ENCODE data around the gene RAD51B.
"Not testable (repeated sequence)": the region's sequence is repeated elsewhere in the genome, so short reads cannot be mapped to it uniquely, and the experiment has no call there.

The RAD51B gene

DNA sequence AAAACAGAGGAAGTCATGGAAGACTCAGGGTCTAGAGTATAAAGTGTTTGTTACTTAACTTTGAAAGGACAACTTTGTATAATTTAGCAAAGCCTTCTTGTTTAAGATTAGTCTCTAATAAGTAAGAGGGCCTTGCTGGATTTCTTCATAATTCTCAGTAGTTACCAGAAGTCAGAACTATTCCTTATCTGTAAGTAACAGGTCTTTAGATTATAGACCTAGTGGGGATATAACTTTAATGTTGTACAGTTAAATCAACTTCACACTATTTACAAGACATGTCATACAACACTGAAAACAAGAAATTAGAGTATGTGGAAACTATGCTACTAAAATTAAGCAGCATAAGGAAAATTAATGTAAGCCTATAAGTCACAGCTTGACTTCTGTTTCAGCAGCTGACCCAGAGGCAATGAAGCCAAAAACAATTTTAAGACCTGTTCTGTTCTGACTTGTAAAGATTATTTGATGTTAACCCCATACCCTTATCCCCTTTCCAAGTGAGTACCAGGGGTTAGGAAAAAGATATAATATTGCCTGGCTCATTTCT, 398.3 kb downstream of the RAD51B start:
- Histone ChIP-seq H3K4me1 (ENCODE audit: low read length) (no peaks in the 10 kb centered on the region), H3K79me2 (ENCODE audit: low read length) (no peaks in the 10 kb centered on the region), H3K9me2 (replicated peaks; ENCODE audit: insufficient read depth, low read length) (no peaks in the 10 kb centered on the region), H3K4me2 (ENCODE audit: low read depth, low read length) (no peak overlapping the region), H3K27me3 (replicated peaks; ENCODE audit: insufficient read depth, low read length) (no peaks in the 10 kb centered on the region), H3K9me3 (replicated peaks; ENCODE audit: insufficient read depth, low read length) (no peaks in the 10 kb centered on the region), H3K27ac (ENCODE audit: low read length) (no peak overlapping the region), H3K9ac (ENCODE audit: low read length) (no peak overlapping the region), H4K20me1 (ENCODE audit: insufficient read depth, low read length) (no peaks in the 10 kb centered on the region), H3F3A (ENCODE audit: insufficient read depth, low read length) (no peaks in the 10 kb centered on the region), H3K36me3 (replicated peaks; ENCODE audit: insufficient read depth, low read length) (no peaks in the 10 kb centered on the region), H3K4me3 (ENCODE audit: low read length) (no peak overlapping the region), H2AFZ (ENCODE audit: low read length) (no peak overlapping the region)
- no peak for DNase-seq
- no peak for TF ChIP-seq EZH2 (optimal IDR thresholded peaks at IDR 0.05; ENCODE audit: low read depth, low read length)
- TF ChIP-seq EZH2phosphoT487 (IDR thresholded peaks at IDR 0.05; ENCODE audit: low read length): no peak
- TF ChIP-seq, protein P1, sequence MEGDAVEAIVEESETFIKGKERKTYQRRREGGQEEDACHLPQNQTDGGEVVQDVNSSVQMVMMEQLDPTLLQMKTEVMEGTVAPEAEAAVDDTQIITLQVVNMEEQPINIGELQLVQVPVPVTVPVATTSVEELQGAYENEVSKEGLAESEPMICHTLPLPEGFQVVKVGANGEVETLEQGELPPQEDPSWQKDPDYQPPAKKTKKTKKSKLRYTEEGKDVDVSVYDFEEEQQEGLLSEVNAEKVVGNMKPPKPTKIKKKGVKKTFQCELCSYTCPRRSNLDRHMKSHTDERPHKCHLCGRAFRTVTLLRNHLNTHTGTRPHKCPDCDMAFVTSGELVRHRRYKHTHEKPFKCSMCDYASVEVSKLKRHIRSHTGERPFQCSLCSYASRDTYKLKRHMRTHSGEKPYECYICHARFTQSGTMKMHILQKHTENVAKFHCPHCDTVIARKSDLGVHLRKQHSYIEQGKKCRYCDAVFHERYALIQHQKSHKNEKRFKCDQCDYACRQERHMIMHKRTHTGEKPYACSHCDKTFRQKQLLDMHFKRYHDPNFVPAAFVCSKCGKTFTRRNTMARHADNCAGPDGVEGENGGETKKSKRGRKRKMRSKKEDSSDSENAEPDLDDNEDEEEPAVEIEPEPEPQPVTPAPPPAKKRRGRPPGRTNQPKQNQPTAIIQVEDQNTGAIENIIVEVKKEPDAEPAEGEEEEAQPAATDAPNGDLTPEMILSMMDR (IDR thresholded peaks at IDR 0.05; ENCODE audit: low read length): no peak

DNA sequence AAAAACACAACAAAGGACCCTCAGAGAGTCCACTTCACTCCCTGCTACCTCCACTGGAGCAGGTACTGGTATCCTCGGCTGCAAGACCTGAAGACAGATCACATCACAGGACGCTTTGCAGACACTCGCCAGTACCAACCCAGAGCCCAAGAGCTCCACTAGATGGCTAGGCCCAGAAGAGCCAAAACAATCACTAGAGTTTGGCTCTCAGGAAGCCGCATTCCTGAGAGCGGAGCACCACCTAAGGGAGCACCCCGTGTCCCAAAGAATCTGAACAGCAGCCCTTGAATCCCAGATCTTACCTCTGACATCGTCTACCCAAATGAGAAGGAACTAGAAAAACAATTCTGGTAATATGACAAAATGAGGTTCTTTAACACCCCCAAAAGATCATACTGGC, 399.8 kb downstream of the RAD51B start:
- no peaks in the 10 kb centered on the region for H4K20me1 ChIP-seq (ENCODE audit: insufficient read depth, low read length)
- no peaks in the 10 kb centered on the region for H3K27me3 ChIP-seq (replicated peaks; ENCODE audit: insufficient read depth, low read length)
- H3K27ac ChIP-seq (ENCODE audit: low read length): no peak overlapping the region
- no peak overlapping the region for H2AFZ ChIP-seq (ENCODE audit: low read length)
- H3K4me1 ChIP-seq (ENCODE audit: low read length): no peaks in the 10 kb centered on the region
- H3K4me2 ChIP-seq (ENCODE audit: low read depth, low read length): no peak overlapping the region
- no peak overlapping the region for H3K9ac ChIP-seq (ENCODE audit: low read length)
- TF ChIP-seq EZH2 (optimal IDR thresholded peaks at IDR 0.05; ENCODE audit: low read depth, low read length) (no peak), EZH2phosphoT487 (IDR thresholded peaks at IDR 0.05; ENCODE audit: low read length) (no peak)
- TF ChIP-seq, protein P1 (IDR thresholded peaks at IDR 0.05; ENCODE audit: low read length): no peak
- no peaks in the 10 kb centered on the region for H3K79me2 ChIP-seq (ENCODE audit: low read length)
- DNase-seq: no peak
- H3K36me3 ChIP-seq (replicated peaks; ENCODE audit: insufficient read depth, low read length): no peaks in the 10 kb centered on the region
- H3K9me3 ChIP-seq (replicated peaks; ENCODE audit: insufficient read depth, low read length): no peaks in the 10 kb centered on the region
- H3F3A ChIP-seq (ENCODE audit: insufficient read depth, low read length): no peaks in the 10 kb centered on the region
- no peaks in the 10 kb centered on the region for H3K9me2 ChIP-seq (replicated peaks; ENCODE audit: insufficient read depth, low read length)
- H3K4me3 ChIP-seq (ENCODE audit: low read length): no peak overlapping the region

DNA sequence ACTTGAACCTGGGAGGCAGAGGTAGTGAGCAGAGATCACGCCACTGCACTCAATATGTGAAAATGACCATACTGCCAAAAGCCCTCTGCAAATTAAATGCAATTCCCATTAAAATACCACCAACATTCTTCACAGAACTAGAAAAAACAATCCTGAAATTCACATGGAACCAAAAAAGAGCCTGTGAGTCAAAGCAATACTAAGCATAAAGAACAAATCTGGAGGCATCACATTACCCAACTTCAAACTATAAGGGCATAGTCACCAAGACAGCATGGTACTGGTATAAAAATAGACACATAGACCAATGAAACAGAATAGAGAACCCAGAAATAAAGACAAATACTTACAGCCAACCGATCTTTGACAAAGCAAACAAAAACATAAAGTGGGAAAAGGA, 401.5 kb downstream of the RAD51B start:
- H2AFZ ChIP-seq (ENCODE audit: low read length); H3K9me2 ChIP-seq (replicated peaks; ENCODE audit: insufficient read depth, low read length); H3K9me3 ChIP-seq (replicated peaks; ENCODE audit: insufficient read depth, low read length); H4K20me1 ChIP-seq (ENCODE audit: insufficient read depth, low read length); H3K36me3 ChIP-seq (replicated peaks; ENCODE audit: insufficient read depth, low read length); H3K4me1 ChIP-seq (ENCODE audit: low read length); H3K79me2 ChIP-seq (ENCODE audit: low read length); DNase-seq; H3K9ac ChIP-seq (ENCODE audit: low read length); H3K4me3 ChIP-seq (ENCODE audit: low read length); H3K27ac ChIP-seq (ENCODE audit: low read length); H3K4me2 ChIP-seq (ENCODE audit: low read depth, low read length); H3K27me3 ChIP-seq (replicated peaks; ENCODE audit: insufficient read depth, low read length); H3F3A ChIP-seq (ENCODE audit: insufficient read depth, low read length): not testable (repeated sequence)

DNA sequence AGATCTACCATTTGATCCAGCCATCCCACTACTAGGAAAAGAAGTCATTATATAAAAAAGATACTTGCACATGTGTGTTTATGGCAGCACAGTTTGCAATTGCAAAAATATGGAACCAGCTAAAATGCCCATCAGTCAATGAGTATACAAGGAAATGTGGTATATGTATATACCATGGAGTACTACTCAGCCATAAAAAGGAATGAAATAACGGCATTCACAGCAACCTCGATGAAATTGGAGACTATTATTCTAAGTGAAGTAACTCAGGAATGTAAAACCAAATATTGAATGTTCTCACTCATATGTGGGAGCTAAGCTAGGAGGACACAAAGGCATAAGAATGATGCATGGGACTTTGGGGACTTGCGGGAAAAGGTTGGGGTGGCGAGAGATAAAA, 402.6 kb downstream of the RAD51B start:
- Histone ChIP-seq H3K79me2 (ENCODE audit: low read length) (no peaks in the 10 kb centered on the region), H3K4me2 (ENCODE audit: low read depth, low read length) (no peak overlapping the region), H4K20me1 (ENCODE audit: insufficient read depth, low read length) (no peaks in the 10 kb centered on the region), H3K4me1 (ENCODE audit: low read length) (no peaks in the 10 kb centered on the region), H3K4me3 (ENCODE audit: low read length) (no peak overlapping the region), H3K27ac (ENCODE audit: low read length) (no peak overlapping the region), H2AFZ (ENCODE audit: low read length) (no peak overlapping the region), H3K27me3 (replicated peaks; ENCODE audit: insufficient read depth, low read length) (no peaks in the 10 kb centered on the region), H3K9ac (ENCODE audit: low read length) (no peak overlapping the region), H3F3A (ENCODE audit: insufficient read depth, low read length) (no peaks in the 10 kb centered on the region), H3K9me3 (replicated peaks; ENCODE audit: insufficient read depth, low read length) (no peaks in the 10 kb centered on the region), H3K36me3 (replicated peaks; ENCODE audit: insufficient read depth, low read length) (no peaks in the 10 kb centered on the region), H3K9me2 (replicated peaks; ENCODE audit: insufficient read depth, low read length) (no peaks in the 10 kb centered on the region)
- no peak for DNase-seq
- TF ChIP-seq EZH2 (optimal IDR thresholded peaks at IDR 0.05; ENCODE audit: low read depth, low read length): no peak
- TF ChIP-seq EZH2phosphoT487 (IDR thresholded peaks at IDR 0.05; ENCODE audit: low read length): no peak
- TF ChIP-seq, protein P1 (IDR thresholded peaks at IDR 0.05; ENCODE audit: low read length): no peak
